ENCODE results near the gene HEY2. TPM values are rescaled to one million over a fixed set of nuclear protein-coding genes. Genes with fewer than 3 reads are reported as not detected.

HEY2 gene
- total RNA-seq, 1 donor from 2014 or later: 2.8 TPM

GRCh38 chr6:125789167-125789566 is 39.7 kb downstream of the HEY2 start:
- no peak for DNase-seq

DNA sequence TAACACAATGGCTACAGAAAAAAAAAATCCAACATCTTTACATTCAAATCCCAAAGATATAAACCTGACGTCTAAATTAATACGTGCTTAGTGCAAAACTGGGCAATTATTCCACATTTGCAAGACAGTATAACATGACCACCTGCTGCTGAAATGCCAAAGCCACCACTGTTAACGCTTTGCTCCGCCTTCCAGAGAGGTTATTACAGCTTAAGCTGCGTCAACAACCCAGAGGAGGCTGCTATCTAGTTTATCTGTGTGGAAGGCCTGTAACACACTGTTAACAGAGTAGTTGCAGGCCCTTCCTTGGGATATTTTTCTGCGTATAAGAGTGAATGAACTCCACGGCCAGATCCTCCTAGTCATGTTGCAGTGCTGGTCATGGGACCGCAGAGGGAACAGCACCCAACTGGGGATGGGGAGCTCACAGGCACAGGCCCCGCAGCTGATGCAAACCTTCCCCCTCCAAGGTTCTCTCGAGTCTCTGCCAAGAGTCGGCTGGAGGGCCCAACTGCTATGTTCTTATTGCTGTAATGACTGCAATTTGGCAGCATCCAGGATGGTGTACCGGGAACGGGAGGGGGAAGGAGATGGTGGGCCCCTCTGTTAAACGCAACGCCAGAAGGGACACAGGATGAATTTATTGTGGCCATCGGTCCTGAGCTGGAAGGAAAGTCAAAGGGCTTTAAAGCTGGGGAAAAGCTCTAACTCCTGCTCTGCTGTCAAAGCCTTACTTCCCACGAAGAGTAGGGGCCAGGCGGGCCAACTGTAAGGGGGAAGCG is 40.3 kb downstream of the HEY2 start:
- Histone ChIP-seq H3K36me3 (no peaks in the 10 kb centered on the region), H3K4me1 (peaks cover 47% of the 10 kb centered on the region), H3K9me3 (no peaks in the 10 kb centered on the region), H3K4me3 (peak overlapping the region; percentile 94), H3K27ac (peak overlapping the region; percentile 97), H3K27me3 (ENCODE audit: low read depth) (no peaks in the 10 kb centered on the region)
- TF ChIP-seq, protein P1, sequence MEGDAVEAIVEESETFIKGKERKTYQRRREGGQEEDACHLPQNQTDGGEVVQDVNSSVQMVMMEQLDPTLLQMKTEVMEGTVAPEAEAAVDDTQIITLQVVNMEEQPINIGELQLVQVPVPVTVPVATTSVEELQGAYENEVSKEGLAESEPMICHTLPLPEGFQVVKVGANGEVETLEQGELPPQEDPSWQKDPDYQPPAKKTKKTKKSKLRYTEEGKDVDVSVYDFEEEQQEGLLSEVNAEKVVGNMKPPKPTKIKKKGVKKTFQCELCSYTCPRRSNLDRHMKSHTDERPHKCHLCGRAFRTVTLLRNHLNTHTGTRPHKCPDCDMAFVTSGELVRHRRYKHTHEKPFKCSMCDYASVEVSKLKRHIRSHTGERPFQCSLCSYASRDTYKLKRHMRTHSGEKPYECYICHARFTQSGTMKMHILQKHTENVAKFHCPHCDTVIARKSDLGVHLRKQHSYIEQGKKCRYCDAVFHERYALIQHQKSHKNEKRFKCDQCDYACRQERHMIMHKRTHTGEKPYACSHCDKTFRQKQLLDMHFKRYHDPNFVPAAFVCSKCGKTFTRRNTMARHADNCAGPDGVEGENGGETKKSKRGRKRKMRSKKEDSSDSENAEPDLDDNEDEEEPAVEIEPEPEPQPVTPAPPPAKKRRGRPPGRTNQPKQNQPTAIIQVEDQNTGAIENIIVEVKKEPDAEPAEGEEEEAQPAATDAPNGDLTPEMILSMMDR (IDR thresholded peaks at IDR 0.05): no peak
- intact Hi-C loops (cut with DNase I): no loop called here
- ATAC-seq: peak; percentile 8 to 43
- DNase-seq: peak; percentile 64

More at GRCh38 chr6:125789167-125789566, 39.7 kb downstream of the HEY2 start:
- Histone ChIP-seq H3K9me3 (no peaks in the 10 kb centered on the region), H3K4me3 (no peak overlapping the region), H3K27me3 (ENCODE audit: low read depth) (no peaks in the 10 kb centered on the region), H3K36me3 (no peaks in the 10 kb centered on the region), H3K4me1 (peaks cover 41% of the 10 kb centered on the region), H3K27ac (peak overlapping the region; percentile 97)
- ATAC-seq: no peak
- intact Hi-C loops (cut with DNase I): no loop called here
- TF ChIP-seq, protein P1 (IDR thresholded peaks at IDR 0.05): no peak

DNA sequence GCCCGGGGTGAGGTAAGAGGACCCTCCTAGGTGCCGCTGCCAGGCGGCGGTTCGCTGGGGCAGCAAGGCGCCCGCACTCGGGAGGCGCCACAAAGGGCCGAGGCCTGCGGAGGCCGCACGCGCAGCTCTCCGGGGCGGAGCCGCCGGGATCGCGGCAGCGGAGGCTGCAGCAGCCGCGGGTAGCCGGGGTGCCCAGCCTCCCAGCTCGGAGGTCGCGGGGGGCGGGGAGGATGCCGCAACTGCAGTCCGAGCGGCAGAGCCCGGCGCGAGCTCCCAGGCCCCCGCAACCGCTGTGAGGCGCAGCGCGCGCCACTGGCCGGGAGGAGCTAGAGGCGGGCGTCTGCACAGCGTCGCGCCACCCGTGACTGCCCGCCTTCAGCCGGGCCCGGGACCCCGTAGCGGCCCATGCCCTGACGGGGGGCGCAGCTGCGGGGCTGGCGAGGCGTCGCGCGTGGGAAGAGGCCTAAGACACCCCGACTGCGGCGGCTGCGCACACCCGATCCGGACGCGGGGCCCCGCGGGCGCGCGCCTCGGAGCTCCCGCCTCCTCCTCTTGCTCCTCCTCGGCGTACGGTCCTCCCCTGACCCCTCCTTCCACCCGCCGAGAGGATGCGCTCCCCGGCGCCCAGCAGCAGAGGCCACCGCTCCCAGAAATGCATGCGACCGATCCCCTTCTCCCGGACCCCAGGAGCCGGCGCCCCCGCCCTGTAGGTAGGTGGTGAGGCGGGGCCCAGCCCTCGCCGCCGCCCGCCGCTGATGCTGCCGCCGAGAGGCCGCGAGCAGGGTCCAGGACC is 41.1 kb downstream of the HEY2 start, which contains the start of gene NCOA7:
NCOA7 (plus strand) TSS at position 603 of the 793 bp plus-strand sequence. CDS start 24,395 bp downstream, outside the sequence.
- H3K9me3 ChIP-seq: no peaks in the 10 kb centered on the region
- TF ChIP-seq, protein P1 (IDR thresholded peaks at IDR 0.05): peak; percentile 17
- H3K27ac ChIP-seq: peak within 1 kb of the TSS; percentile 97
- peak within 1 kb of the TSS; percentile 94 for H3K4me3 ChIP-seq
- peaks cover 53% of the 10 kb centered on the region for H3K4me1 ChIP-seq
- no peaks in the 10 kb centered on the region for H3K27me3 ChIP-seq (ENCODE audit: low read depth)
- no peaks in the 10 kb centered on the region for H3K36me3 ChIP-seq
- DNase-seq (peak; percentile 88), ATAC-seq (peak; percentile 95 to 96)
- intact Hi-C loops (cut with DNase I): no loop called here

DNA sequence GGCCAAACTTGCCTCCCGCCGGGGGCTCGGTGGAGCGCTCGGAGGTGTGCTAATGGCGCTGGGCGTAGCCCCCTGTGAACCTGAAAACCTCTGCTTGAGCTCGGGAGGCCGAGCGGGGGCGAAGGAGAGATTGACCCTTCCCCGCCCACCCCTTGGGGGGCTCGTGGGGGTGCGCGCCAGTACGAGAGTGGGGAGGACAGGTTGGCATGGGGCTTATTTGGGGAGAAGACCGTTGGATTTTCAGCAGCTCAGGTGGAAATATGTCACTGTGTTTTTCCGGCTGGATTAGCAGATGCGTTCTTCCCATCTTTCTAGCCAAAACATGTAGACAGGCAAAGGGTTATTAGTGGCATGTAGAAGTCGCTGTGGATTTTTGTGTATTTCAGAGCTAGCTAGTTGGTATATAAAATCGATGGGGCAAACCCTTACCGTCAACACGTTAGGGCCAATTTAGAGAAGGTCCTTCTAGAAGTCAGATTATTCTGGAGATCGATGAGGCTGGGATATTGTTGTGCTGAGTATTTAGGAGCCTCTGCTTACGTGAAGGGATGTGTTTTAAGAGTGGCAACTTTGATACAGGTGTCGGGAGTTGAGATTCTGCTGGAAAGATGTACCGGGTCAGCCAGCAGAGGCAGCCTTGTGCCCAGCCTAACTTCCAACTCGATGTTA is 41.9 kb downstream of the HEY2 start:
- intact Hi-C loops (cut with DNase I): no loop called here
- TF ChIP-seq, protein P1 (IDR thresholded peaks at IDR 0.05): peak; percentile 48
- no peaks in the 10 kb centered on the region for H3K36me3 ChIP-seq
- peak overlapping the region; percentile 97 for H3K27ac ChIP-seq
- H3K27me3 ChIP-seq (ENCODE audit: low read depth): no peaks in the 10 kb centered on the region
- ATAC-seq: peak; percentile 62 to 71
- DNase-seq: peak; percentile 57
- H3K4me3 ChIP-seq: peak overlapping the region; percentile 94
- peaks cover 54% of the 10 kb centered on the region for H3K4me1 ChIP-seq
- no peaks in the 10 kb centered on the region for H3K9me3 ChIP-seq

DNA sequence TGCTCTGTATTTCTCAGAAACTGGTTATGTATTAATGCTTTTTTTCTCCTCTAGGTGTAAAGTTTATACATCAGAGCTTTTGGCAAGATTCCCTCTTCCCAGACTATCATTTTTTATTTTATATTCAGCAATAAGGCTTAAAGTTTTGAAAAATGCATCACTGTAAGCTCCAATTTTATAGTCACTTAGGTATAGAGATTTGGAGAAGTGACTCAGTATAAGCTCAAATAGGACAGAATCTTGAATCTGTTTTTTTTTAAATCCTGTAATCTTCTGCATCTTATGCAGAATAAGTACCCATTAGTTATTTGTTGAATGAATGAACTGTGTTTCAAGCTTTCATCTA is 42.4 kb downstream of the HEY2 start:
- Histone ChIP-seq H3K4me1 (peaks cover 54% of the 10 kb centered on the region), H3K36me3 (no peaks in the 10 kb centered on the region), H3K4me3 (peak overlapping the region; percentile 94), H3K27me3 (ENCODE audit: low read depth) (no peaks in the 10 kb centered on the region), H3K9me3 (no peaks in the 10 kb centered on the region), H3K27ac (peak overlapping the region; percentile 97)
- ATAC-seq (no peak), DNase-seq (no peak)
- TF ChIP-seq, protein P1 (IDR thresholded peaks at IDR 0.05): no peak
- intact Hi-C loops (cut with DNase I): no loop called here
